ENCODE data around the gene AOPEP.

AOPEP gene

DNA sequence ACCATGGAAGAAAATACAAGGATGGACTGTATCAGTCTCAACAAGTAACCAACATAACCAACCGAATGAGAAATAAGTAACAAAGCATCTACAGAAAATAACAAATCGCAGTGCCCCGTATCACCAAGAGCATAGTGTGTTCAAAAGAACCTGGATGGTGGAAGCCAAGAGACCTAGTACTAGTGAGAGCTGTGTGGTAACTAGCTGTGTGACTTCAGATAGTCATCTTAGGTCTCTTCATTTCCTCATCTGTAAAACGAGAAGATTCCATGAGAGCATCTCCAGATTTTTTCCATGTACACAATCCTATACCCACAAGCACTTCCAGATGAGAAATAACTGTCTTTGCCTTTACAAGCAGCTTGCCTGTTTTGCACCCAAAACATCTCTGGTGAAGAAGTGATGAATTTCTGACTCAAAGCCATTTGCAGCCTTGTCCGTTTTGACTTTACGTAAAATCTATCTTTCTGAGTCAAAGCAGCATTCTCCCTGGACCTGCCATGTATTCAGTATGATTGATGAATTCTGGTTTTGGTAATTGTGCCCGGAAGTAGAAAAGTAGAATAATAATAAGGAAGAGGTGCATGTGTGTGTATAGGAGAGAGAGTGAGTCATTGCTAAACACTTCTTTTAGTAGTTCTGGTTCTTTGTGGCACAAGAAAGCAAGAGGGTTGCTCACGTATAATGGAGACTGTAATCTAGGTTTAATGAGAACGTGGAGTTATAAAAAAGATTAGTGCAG is 41.0 kb downstream of the AOPEP start:
- DNase-seq (ENCODE audit: low read depth), result peak; percentile 55

DNA sequence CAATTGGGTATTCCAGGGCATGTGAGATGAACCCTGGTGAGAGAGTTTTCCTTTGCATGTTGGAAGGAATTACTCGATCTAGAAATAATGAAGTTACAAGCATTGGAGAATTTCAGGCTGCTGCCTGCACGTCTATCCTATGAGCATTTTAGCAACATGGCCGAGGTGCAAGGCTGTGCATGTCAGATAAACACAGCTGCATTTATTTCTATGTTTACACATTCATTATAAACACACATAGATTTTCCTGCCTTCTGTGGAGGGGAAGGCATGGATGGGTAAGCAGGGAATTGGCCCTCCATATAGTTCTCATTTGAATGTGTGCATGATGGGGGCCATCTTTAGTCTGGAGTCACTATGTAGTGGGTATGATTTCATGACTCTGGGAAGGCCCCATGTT is 42.3 kb downstream of the AOPEP start:
- DNase-seq (ENCODE audit: low read depth), result no peak

DNA sequence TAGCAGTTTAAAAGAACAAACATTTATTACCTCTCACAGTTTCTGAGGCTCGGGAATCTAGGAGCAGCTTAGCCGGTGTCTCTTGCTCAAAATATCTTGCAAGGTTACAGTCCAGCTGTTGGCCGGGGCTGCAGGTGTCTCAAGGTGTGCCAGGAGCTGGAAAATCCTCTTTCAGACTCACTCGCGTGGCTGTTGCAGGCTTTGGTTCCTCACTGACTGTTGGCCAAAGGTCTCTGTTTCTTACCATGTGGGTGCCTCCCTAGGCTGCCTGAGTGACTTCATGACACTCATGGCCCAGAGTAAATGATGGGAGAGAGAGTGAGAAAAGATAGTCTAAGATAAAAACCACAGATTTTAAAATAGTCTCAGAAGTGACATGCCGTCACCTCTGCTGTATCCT is 43.8 kb downstream of the AOPEP start:
- DNase-seq (ENCODE audit: low read depth), result no peak

DNA sequence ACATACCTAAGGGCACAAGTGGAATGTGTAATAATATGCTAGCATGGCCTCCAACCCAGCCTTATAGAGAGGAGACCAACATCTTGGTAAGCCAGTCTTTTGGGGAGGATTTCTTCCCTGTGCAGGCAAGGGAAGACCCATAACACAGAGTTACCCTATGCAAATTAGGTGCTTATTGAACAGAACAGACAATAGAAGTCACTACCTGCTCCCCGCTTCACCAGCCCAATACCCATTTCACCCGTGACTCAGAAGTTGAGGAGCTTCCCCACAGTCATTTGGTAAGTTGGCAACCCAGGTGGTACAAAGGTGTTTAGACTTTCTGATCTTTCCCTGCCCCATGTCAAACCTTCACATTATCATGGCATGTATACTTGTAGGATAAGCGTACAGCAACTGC is 44.6 kb downstream of the AOPEP start:
- DNase-seq (ENCODE audit: low read depth), result no peak

DNA sequence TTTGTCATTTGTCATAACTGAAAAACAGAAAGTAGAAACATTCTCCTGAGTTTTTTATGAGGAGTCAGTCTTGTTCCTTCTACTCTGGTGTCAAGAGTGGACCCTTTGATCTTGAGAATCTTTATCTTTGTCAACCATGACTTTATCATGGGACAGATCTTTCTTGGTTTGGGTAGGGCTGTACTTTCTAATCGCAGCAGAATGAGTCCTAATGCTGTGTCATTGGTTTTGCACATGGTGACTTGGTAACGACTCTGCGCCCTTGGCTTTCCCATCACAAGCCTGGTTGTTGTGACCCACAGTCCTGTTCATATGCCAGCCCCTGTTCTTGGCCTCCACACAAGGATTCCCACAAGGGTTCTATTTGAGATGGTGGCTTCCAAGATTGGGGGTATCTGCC is 45.6 kb downstream of the AOPEP start:
- DNase-seq (ENCODE audit: low read depth), result no peak

DNA sequence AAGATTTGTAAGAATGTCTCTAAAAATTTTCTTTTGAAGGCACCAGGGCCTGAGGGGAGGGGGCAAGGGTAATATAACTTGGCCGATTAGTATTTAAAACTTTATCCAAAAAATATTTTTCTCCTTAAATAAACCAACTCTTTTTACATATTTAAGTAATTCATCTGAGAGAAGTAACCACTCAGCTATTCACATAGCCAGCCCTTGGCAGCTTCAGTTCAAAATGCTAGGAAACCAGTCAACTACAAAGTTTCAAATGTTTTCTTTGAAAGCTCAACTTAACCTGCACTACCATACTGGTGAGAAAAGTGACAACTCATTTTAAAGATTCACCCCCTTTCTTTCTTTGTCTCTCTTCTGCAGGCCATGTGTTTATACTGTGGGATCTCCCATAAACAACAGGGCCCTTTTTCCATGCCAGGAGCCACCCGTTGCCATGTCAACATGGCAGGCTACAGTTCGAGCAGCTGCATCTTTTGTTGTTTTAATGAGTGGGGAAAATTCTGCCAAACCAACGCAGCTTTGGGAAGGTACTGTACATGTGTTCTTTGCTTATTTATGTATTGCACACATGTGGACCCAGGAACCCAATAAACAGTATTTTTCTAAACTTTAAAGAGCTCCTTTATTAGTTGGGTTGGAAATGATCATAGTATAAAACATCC is 46.3 kb downstream of the AOPEP start:
- DNase-seq (ENCODE audit: low read depth), result no peak

DNA sequence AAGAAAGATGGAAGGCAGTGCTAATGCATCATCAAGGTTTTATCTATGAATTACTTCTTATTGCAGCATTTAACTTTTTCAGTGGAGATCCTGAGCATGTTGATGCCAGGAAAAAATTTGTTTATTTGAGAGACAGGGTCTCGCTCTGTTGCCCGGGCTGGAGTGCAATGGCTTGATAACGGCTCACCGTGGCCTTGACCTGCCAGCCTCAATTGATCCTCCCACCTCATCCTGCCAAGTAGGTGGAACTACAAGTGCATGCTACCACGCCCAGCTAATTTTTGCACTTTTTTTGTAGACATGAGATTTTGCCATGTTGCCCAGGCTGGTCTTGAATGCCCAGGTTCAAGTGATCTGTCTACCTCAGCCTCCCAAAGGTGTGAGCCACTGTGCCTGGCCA is 47.2 kb downstream of the AOPEP start:
- DNase-seq (ENCODE audit: low read depth), result no peak

DNA sequence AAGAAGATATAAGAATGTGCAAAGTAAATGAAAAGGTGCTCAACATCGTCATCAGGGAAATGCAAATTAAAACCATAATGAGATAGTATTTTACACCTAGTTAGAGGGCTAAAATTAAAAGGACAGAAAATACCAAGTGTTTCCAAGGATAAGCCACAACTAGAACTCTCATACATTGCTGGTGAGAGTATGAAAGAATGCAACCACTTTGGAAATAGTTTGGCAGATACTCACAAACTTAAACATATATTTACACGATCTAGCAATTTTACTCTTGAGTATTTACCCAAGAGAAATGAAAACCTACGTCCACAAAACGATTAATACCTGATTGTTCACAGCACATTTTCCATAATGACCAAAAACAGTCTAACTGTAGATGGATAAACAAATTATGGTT is 51.5 kb downstream of the AOPEP start:
- no peak for DNase-seq (ENCODE audit: low read depth)

DNA sequence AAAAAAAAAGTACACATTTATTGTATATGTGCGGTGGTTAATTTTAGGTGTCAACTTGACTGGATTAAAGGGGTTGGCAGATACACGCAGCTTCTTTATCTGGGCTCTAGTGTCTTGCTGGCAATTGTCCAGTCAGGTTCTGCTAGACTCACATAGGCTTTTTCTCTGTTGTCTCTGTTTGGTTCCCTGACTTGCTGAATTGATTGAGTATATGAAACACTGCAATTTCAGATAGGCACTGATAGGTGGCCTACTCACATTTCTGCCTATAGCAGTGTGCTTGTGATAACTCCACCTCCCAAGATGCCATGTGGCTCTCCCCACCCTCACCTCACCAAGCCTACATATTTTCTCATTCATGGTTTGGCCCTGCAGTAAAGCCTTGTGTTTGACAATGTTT is 52.5 kb downstream of the AOPEP start:
- DNase-seq (ENCODE audit: low read depth), result no peak

DNA sequence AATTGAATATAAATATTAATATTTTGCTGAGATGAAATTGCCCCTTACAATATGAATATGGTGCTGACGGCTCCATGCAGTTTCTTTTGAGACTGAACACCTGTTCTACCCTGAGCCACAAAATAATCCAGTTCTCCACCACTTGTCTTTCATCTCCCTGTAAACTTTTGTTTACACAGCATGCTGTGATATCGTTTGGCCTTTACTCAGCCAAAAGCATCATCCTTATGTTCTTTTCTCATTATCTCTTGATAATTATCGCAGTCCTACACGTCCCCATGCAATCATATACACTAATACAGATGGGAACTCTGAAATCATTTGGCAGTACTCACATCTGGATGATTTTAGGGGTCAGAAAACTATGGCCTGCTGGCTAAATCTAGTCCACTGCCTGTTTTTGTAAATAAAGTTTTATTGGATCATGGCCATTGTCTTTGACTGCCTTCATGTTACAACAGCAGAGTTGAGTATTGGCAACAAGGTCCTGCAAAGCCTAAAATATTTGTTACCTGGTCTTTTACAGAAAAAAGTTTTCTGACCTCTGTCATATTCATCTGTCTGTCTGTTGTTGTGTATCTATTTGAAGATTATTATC is 53.3 kb downstream of the AOPEP start:
- DNase-seq (ENCODE audit: low read depth), result no peak

DNA sequence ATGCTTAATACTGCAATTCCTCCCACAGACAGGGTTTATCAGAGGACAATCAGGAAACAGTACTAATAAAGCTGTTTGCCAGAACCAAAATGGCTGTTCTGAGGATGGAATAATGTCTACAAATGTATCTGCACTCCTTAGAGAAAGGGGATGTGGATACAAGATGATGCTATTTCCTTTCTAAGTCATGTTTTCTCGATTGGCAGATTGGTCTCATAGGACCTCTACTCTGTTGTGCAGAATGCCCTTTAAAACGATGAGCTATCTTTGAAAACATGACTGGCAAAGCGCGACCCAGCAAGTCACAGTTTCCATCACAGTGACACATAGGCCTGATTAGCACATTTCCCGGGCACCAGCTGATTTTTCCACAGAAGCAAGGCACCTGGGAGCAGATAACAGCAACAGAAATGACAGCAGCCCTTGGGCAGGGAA is 54.0 kb downstream of the AOPEP start:
- DNase-seq (ENCODE audit: low read depth), result no peak

DNA sequence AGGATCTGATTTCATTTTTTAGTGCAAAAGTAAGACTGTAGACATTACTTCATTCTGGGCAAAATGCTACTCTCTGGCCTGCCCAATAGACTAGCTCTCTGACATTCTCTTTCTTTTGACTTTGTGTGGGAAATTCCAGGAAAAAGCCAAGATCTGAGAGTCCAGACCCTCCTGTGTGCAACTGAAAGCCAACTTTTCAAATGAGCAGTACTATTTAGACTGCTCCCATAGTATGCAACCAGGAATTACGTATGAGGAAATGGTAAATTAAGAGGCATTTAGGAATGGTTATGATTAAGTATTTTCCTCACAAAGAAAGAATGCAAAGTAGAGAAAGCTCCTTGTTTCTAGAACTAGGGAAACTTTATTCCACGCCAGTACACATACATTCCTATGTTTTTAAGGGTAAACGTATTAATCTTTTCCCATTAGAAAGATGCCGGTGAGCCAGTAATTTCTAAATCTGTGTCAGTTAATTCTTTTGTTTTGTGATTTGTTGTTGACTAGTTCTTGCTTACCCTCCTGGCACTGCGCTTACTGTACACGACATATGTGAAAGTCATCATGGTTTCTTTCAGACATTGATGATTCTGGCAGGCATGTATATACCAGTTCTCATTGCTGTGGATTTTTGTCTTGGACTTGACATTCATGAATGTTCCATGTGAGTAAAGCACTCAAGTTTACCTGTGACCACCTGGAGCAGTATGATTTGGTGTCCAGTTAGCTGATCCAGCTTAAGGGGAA is 56.0 kb downstream of the AOPEP start:
- DNase-seq (ENCODE audit: low read depth), result peak; percentile 41

DNA sequence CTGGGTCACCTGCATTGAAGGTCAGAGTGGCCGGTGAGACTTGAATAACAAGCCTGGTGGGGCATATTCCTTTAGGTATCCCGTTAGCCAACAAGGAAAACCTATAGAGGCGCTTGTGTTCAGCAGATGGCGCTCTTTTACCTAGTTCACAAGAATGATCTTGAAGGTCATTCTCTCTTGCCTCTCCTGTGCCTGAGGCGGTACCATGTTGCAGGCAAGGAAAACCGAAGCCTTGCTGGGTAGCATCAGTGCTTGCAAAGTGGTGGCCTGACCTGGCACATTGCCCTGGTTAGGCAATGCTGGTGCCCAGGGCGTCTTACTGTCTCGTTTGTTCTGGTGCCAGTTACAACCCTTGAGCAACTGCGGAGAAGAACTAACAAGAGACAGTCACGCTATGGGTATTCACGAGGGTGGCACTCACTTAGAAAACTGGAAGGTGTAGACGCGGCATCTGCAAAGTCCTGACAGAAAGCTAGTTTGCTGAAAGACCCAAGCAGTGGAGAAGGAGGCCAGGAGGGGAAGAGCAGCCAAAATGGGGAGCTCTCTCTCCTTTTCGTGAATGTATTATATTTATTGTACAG is 56.7 kb downstream of the AOPEP start:
- DNase-seq (ENCODE audit: low read depth), result peak; percentile 87

DNA sequence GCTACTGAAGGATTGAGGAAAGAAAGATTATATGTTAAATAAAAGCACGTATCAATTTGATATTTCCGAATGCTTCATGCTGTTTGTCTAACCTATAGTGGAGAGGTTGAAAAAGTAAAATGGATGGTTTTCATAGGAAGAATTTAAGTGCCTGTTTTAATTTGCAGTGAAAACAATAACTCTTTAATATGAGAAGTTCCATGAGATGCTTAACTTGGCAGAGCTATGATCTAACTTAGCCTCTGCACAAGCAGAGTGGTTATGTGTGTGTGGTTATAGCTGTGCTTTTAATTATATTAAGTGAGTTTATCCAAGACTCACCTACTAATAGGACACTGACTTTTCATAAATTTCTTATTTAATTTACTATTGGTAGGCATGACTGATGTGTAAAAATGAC is 57.4 kb downstream of the AOPEP start:
- no peak for DNase-seq (ENCODE audit: low read depth)

DNA sequence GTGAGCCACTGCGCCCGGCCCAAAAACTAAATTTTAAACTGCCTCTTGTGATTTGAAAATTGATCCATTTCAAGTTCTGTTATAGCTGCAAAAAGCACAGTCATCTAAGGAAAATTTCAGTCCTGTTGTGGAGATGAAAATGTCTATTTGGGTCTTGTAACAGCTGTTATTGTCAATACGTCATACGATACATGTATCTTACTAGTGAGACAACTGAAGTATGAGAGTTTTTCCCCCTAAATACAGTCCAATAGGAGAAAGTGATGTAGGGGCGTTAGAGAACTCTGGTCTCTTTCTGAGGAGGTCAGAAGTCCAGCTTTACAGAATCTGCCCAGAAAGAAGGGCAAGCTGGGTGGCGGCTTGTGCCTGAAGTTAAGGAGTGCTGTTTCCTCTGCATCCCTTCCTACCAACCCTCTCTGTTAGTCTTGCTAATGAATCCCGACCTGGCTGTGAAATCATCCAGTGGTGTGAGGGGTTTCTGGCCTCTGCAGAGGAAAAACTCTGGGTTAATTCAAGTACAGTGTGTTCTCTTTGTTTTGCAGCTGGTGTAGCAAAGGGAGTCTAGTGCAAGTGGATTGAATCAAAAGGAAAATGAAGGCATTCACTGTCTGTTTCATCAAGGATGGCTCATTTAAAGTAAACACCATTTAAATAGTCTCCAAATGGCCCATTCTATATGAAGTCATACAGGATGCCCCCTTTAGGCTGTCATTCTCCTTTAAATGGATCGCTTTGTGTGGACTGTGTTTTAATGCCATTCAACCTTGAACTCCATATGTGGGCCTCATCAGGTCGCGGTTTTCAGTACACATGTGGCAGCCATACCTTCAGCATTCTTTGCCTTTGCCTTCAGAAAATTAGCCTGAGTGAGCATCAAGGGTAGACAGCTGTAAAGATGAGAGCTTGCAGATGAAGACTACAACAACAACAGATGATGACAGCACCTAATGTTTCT is 59.0 kb downstream of the AOPEP start:
- no peak for DNase-seq (ENCODE audit: low read depth)

DNA sequence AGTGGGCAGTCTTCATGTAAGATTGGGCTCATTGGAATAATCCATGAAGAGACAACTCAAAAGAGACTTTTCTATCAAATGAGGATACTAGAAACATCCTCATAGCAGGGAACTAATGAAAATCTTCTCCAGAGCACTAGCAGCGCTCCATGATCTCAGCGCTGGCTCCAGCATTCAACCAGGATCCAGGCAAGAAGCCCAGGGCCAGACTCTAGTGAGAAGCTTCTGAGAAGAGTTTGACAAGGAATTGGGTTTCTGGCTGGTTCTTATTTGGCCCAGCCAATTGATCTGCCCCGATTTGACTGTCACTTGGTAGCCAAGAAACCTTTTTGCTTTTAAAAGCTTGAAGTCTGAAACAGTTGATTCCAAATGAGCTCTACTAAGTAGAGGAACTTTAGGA is 60.1 kb downstream of the AOPEP start:
- DNase-seq (ENCODE audit: low read depth), result no peak

DNA sequence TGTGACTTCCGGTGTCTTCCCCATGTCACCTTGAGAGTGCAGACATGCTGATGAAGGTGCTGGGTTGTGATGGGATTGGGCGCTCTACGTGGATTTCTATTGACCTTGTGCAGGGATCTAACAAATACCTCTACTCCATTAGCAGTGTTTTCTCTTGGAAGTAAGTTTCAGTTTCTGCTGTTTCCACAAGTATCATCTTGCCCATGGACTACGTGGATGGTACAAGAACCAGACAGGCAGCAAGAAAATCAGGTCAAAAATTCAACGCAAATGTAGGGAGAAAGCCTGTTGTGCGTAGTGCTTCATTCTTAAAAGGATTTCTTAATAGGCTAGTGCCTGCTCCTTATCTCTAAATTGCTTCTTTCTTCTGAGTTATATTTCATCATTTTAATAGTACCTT is 60.8 kb downstream of the AOPEP start:
- no peak for DNase-seq (ENCODE audit: low read depth)

DNA sequence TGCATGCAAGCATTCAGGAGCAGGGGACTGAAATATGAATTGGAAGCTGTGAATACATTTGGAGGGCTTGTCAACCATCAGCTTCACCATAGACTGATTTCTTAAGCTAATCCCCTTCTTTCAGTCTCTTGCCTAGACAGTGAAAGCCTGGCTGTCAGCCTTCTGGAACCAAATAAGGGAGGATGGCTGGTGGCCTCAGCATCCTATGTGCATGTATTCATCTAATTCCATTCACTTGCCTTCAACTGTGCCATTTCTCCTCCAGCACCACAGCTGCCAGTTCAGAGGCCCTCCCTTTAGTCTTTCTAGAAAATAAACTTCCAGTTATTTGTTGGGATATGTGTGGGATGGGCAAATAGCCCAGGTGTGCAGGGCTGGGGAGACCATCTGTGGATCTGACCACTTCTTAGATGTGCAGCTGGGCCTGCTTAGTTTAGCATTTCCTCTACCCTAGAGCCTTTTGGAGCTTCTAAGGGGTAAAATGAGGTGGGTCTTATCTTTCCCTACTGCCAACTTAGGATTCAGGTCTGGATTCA is 62.1 kb downstream of the AOPEP start:
- no peak for DNase-seq (ENCODE audit: low read depth)

DNA sequence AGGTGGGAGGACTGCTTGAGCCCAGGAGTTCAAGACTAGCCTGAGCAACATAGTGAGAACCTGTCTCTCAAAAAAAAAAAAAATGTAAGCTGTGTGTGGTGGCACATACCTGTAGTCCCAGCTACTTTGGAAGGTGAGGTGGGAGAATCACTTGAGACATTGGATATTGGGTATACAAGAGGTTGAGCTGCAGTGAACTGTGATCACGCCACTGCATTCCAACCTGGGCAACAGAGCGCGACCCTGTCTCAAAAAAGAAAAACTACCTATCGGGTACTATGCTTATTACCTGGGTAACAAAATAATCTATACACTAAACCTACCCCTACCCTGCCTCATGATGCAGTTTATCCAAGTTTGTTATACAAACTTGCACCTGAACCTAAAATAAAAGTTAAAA is 64.9 kb downstream of the AOPEP start:
- DNase-seq (ENCODE audit: low read depth), result no peak

DNA sequence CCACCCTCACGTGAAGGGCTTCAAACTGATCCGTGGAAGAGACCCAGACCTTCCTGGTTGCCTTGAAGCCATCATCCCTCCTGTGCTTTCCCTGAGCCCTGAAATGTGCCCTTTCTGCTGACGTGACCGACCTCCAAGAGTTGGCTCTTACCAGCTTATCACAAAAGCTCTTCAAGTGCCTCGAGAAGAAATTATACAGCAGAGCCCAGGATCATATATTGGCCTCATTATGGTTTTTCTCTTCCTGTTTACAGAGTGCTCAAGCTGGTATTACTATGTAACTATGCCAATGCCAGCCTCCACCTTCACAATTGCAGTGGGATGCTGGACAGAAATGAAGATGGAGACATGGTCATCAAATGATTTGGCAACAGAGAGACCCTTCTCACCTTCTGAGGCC is 66.0 kb downstream of the AOPEP start:
- no peak for DNase-seq (ENCODE audit: low read depth)

All from GM04504 (cell line).